NCI-H524 (cell line): Measurements from ENCODE around the gene AKR1A1.
A peak's percentile ranks its signal among the peaks of the same experiment; 100 is the strongest.
"Not testable (repeated sequence)": the region's sequence is repeated elsewhere in the genome, so short reads cannot be mapped to it uniquely, and the experiment has no call there.

Source experiments
- DNase-seq, 2 experiments: peaks; one replicate each; lab custom pipeline; 2025; lab: John Stamatoyannopoulos, UW

AKR1A1 gene

GRCh38 chr1:45550401-45551351, at the start of gene AKR1A1:
Gene AKR1A1, plus strand, starts transcription at chr1:45550826. Its CDS starts 10,969 bp downstream, at chr1:45561795.
- peak; percentile 70 to 90 for DNase-seq

- DNase-seq, result no peak
Observed at GRCh38 chr1:45501505-45501859, 49.1 kb upstream of the AKR1A1 start.

- DNase-seq, result no peak
Observed at GRCh38 chr1:45503462-45504360, 46.9 kb upstream of the AKR1A1 start.

GRCh38 chr1:45507195-45507594, 43.4 kb upstream of the AKR1A1 start:
- no peak for DNase-seq

- DNase-seq, result no peak
Observed at GRCh38 chr1:45507893-45508292, 42.7 kb upstream of the AKR1A1 start.

GRCh38 chr1:45508295-45509151, 42.1 kb upstream of the AKR1A1 start:
- peak in 1 of 2 experiments; percentile 10 for DNase-seq

GRCh38 chr1:45510036-45510971, 40.3 kb upstream of the AKR1A1 start:
- no peak for DNase-seq

- no peak for DNase-seq
Observed at GRCh38 chr1:45510972-45511527, 39.6 kb upstream of the AKR1A1 start.

- DNase-seq, result peak; percentile 27 to 73
Observed at GRCh38 chr1:45512641-45513054, 38.0 kb upstream of the AKR1A1 start.

GRCh38 chr1:45513532-45514260, 36.9 kb upstream of the AKR1A1 start:
- peak; percentile 33 to 70 for DNase-seq

- no peak for DNase-seq
Observed at GRCh38 chr1:45516036-45516435, 34.6 kb upstream of the AKR1A1 start.

GRCh38 chr1:45516465-45516864, 34.2 kb upstream of the AKR1A1 start:
- no peak for DNase-seq

- DNase-seq, result not testable (repeated sequence)
Observed at GRCh38 chr1:45518366-45518765, 32.3 kb upstream of the AKR1A1 start.

- peak; percentile 61 to 85 for DNase-seq
Observed at GRCh38 chr1:45518910-45519309, 31.7 kb upstream of the AKR1A1 start.

GRCh38 chr1:45519774-45520173, 30.9 kb upstream of the AKR1A1 start:
- not testable (repeated sequence) for DNase-seq

- peak; percentile 91 to 96 for DNase-seq
Observed at GRCh38 chr1:45521413-45522323, 29.0 kb upstream of the AKR1A1 start, which contains the start of gene PRDX1. Gene PRDX1, minus strand, starts transcription at chr1:45521884. Its CDS starts 2,841 bp downstream, at chr1:45519043.

- no peak for DNase-seq
Observed at GRCh38 chr1:45522324-45523104, 28.1 kb upstream of the AKR1A1 start.
